ENCODE data around the gene PLD1.

Gene PLD1

GRCh38 chr3:171652932-171653331 lies 157.4 kb downstream of the PLD1 start:
- no peak for TF ChIP-seq CTCF (IDR thresholded peaks at IDR 0.05; ENCODE audit: low read depth, low read length)
- no peaks in the 10 kb centered on the region for H3K9me3 ChIP-seq
- H3K27me3 ChIP-seq = no peaks in the 10 kb centered on the region
- H3K4me3 ChIP-seq (ENCODE audit: low read depth, low read length) = no peak overlapping the region
- no peaks in the 10 kb centered on the region for H3K36me3 ChIP-seq
- peaks cover 3% of the 10 kb centered on the region; the same call in 1 of the 2 replicates for H3K4me1 ChIP-seq
- no peak for DNase-seq

GRCh38 chr3:171649911-171650592 lies 160.2 kb downstream of the PLD1 start:
- peaks cover 9% of the 10 kb centered on the region for H3K4me1 ChIP-seq

GRCh38 chr3:171649267-171649666 lies 161.0 kb downstream of the PLD1 start:
- DNase-seq = no peak
- TF ChIP-seq CTCF (IDR thresholded peaks at IDR 0.05; ENCODE audit: low read depth, low read length) = no peak
- H3K9me3 ChIP-seq = no peaks in the 10 kb centered on the region
- peaks cover 9% of the 10 kb centered on the region for H3K4me1 ChIP-seq
- no peaks in the 10 kb centered on the region for H3K36me3 ChIP-seq
- no peak overlapping the region for H3K4me3 ChIP-seq (ENCODE audit: low read depth, low read length)
- H3K27me3 ChIP-seq = no peaks in the 10 kb centered on the region

More at GRCh38 chr3:171649911-171650592, 160.2 kb downstream of the PLD1 start:
- Histone ChIP-seq H3K36me3 (no peaks in the 10 kb centered on the region), H3K9me3 (no peaks in the 10 kb centered on the region), H3K4me3 (ENCODE audit: low read depth, low read length) (no peak overlapping the region), H3K27me3 (no peaks in the 10 kb centered on the region)
- no peak for TF ChIP-seq CTCF (IDR thresholded peaks at IDR 0.05; ENCODE audit: low read depth, low read length)
- DNase-seq = peak; percentile 19

- Histone ChIP-seq H3K4me1 (peaks cover 9% of the 10 kb centered on the region), H3K27me3 (no peaks in the 10 kb centered on the region), H3K4me3 (ENCODE audit: low read depth, low read length) (no peak overlapping the region), H3K9me3 (no peaks in the 10 kb centered on the region), H3K36me3 (no peaks in the 10 kb centered on the region)
- no peak for DNase-seq
- TF ChIP-seq CTCF (IDR thresholded peaks at IDR 0.05; ENCODE audit: low read depth, low read length) = no peak
Observed at GRCh38 chr3:171648069-171648468, 162.2 kb downstream of the PLD1 start.

- Histone ChIP-seq H3K36me3 (no peaks in the 10 kb centered on the region), H3K4me3 (ENCODE audit: low read depth, low read length) (no peak overlapping the region), H3K27me3 (no peaks in the 10 kb centered on the region), H3K9me3 (no peaks in the 10 kb centered on the region), H3K4me1 (peaks cover 9% of the 10 kb centered on the region)
- TF ChIP-seq CTCF (IDR thresholded peaks at IDR 0.05; ENCODE audit: low read depth, low read length) = peak; percentile 68
- peak; percentile 59 for DNase-seq
Observed at GRCh38 chr3:171646357-171647133, 163.7 kb downstream of the PLD1 start.

- Histone ChIP-seq H3K9me3 (no peaks in the 10 kb centered on the region), H3K27me3 (no peaks in the 10 kb centered on the region), H3K4me1 (peaks cover 6% of the 10 kb centered on the region), H3K4me3 (ENCODE audit: low read depth, low read length) (no peak overlapping the region), H3K36me3 (no peaks in the 10 kb centered on the region)
- DNase-seq = no peak
- TF ChIP-seq CTCF (IDR thresholded peaks at IDR 0.05; ENCODE audit: low read depth, low read length) = no peak
Observed at GRCh38 chr3:171644681-171645080, 165.6 kb downstream of the PLD1 start.

All from BE2C (cell line).